H1 (cell line): ENCODE results near the gene RADIL. TPM values are rescaled to one million over a fixed set of nuclear protein-coding genes. Genes with fewer than 3 reads are reported as not detected.

Experiments used
- CTCF ChIA-PET: fragments of 300-600 bp; sonication (Branson Sonifier 250); formaldehyde crosslinking; loops from one replicate; lab custom pipeline; 2021; ENCODE audit not compliant: partially characterized antibody; lab: Charles Lee
- POLR2A ChIA-PET: fragments of 300-600 bp; sonication (Branson Sonifier 250); formaldehyde crosslinking; loops from one replicate; lab custom pipeline; 2021; ENCODE audit warnings: inconsistent platforms; ENCODE audit not compliant: partially characterized antibody; lab: Charles Lee
- DNase-seq, 2 experiments: peaks; one replicate each; pipeline versions ENCODE4 v3.0.0 to v3.0.0-alpha.2; 2010 to 2022; ENCODE audit warnings: low spot score in 2 of 2, low read depth in 1 of 2, mixed read lengths in 1 of 2
- FAIRE-seq: peaks from 2 replicates; lab custom pipeline; 2011; peaks lifted over from hg19 to GRCh38; lab: Jason Lieb, UNC
- H2AFZ ChIP-seq: 2 replicates; pipeline ENCODE4 v1.8.1; 2012; ENCODE audit warnings: low read length, inconsistent platforms
- H2AK5ac ChIP-seq: 2 replicates; pipeline ENCODE4 v1.6.1; 2013; ENCODE audit warnings: low read depth, low read length
- H2BK120ac ChIP-seq: replicated peaks from 2 replicates; pipeline ENCODE3; 2013; ENCODE audit warnings: low read depth, low read length, inconsistent platforms
- H2BK12ac ChIP-seq: 2 replicates; pipeline ENCODE4 v1.6.1; 2013; ENCODE audit warnings: low read depth, low read length
- H2BK15ac ChIP-seq: 2 replicates; pipeline ENCODE4 v1.6.1; 2013; ENCODE audit warnings: low read length
- H2BK20ac ChIP-seq: 2 replicates; pipeline ENCODE4 v1.6.1; 2013; ENCODE audit warnings: low read length
- H2BK5ac ChIP-seq: 2 replicates; pipeline ENCODE4 v1.6.1; 2013; ENCODE audit warnings: low read depth, low read length
- H3K14ac ChIP-seq: 2 replicates; pipeline ENCODE4 v1.6.1; 2013; ENCODE audit warnings: inconsistent platforms; ENCODE audit not compliant: insufficient read length
- H3K18ac ChIP-seq: 2 replicates; pipeline ENCODE4 v1.6.1; 2013; ENCODE audit warnings: low read length; ENCODE audit errors: extremely low read depth
- H3K23ac ChIP-seq: 2 replicates; pipeline ENCODE4 v1.6.1; 2013; ENCODE audit warnings: inconsistent platforms; ENCODE audit not compliant: insufficient read length
- H3K23me2 ChIP-seq: 2 replicates; pipeline ENCODE4 v1.6.1; 2013; ENCODE audit warnings: low read depth, low read length
- H3K27ac ChIP-seq: 2 replicates; pipeline ENCODE4 v1.6.1; 2011; ENCODE audit warnings: low read depth, low read length, inconsistent platforms
- H3K27me3 ChIP-seq, 4 experiments: replicated peaks in 1 of 4; 1 replicate in 1 of 4; 2 replicates in 3 of 4; pipeline versions ENCODE4 v1.6.1 to v1.8.1; 2011 to 2013; ENCODE audit warnings: low read length in 3 of 4, mild to moderate bottlenecking in 3 of 4, inconsistent platforms in 2 of 4, mixed read lengths in 2 of 4, moderate library complexity in 1 of 4; ENCODE audit not compliant: control insufficient read depth in 3 of 4, insufficient read depth in 3 of 4; ENCODE audit errors: extremely low read depth in 1 of 4
- H3K36me3 ChIP-seq, 4 experiments: 2 replicates each; pipeline versions ENCODE4 v1.6.1 to v1.8.1; 2011 to 2013; ENCODE audit warnings: mild to moderate bottlenecking in 4 of 4, low read length in 3 of 4, moderate library complexity in 2 of 4, control low read depth in 1 of 4, inconsistent platforms in 1 of 4; ENCODE audit not compliant: insufficient read depth in 4 of 4, control insufficient read depth in 2 of 4
- H3K4ac ChIP-seq: replicated peaks from 2 replicates; pipeline ENCODE3; 2013; ENCODE audit warnings: low read length, low read depth, mixed read lengths, inconsistent platforms; ENCODE audit not compliant: insufficient read length
- H3K4me1 ChIP-seq, 4 experiments: replicated peaks in 1 of 4; 1 replicate in 1 of 4; 2 replicates in 3 of 4; pipeline versions ENCODE4 v1.6.1 to v1.8.1; 2011 to 2013; ENCODE audit warnings: low read length in 3 of 4, inconsistent platforms in 2 of 4, mixed read lengths in 1 of 4; ENCODE audit not compliant: insufficient read depth in 4 of 4, control insufficient read depth in 3 of 4
- H3K4me2 ChIP-seq, 2 experiments: 2 replicates each; pipeline versions ENCODE4 v1.6.1 to v1.8.1; 2011 to 2013; ENCODE audit warnings: low read depth in 2 of 2, low read length in 2 of 2, control low read depth in 1 of 2, inconsistent platforms in 1 of 2, mild to moderate bottlenecking in 1 of 2; ENCODE audit not compliant: insufficient read depth in 1 of 2
- H3K4me3 ChIP-seq, 4 experiments: fragments of 200-600, 300-600 bp in 1 of 4; sonication (generic), shearing (Covaris generic), sonication (Bioruptor Twin) in 1 of 4; 2 replicates each; pipeline versions ENCODE4 v1.5.1 to v1.8.1; 2011 to 2016; ENCODE audit warnings: low read length in 4 of 4, low read depth in 3 of 4, control low read depth in 2 of 4, inconsistent platforms in 2 of 4, mild to moderate bottlenecking in 2 of 4, mixed read lengths in 1 of 4, moderate library complexity in 1 of 4; ENCODE audit not compliant: insufficient read depth in 2 of 4; ENCODE audit errors: extremely low read depth in 1 of 4
- H3K56ac ChIP-seq: replicated peaks from 2 replicates; pipeline ENCODE3; 2013; ENCODE audit warnings: low read depth, mild to moderate bottlenecking, mixed read lengths, low read length, inconsistent platforms; ENCODE audit not compliant: insufficient read length
- H3K79me1 ChIP-seq: 2 replicates; pipeline ENCODE4 v1.6.1; 2013; ENCODE audit warnings: low read depth, low read length, control low read depth
- H3K79me2 ChIP-seq, 2 experiments: 2 replicates each; pipeline versions ENCODE4 v1.6.1 to v1.8.1; 2012 to 2013; ENCODE audit warnings: low read length in 2 of 2, mild to moderate bottlenecking in 2 of 2, inconsistent platforms in 1 of 2; ENCODE audit not compliant: insufficient read depth in 2 of 2, control insufficient read depth in 1 of 2
- H3K9ac ChIP-seq, 4 experiments: replicated peaks in 1 of 4; 1 replicate in 1 of 4; 2 replicates in 3 of 4; pipeline versions ENCODE4 v1.6.1 to v1.8.1; 2011 to 2013; ENCODE audit warnings: low read depth in 3 of 4, low read length in 3 of 4, control low read depth in 2 of 4, mild to moderate bottlenecking in 2 of 4, moderate library complexity in 2 of 4, inconsistent platforms in 1 of 4; ENCODE audit errors: extremely low read depth in 1 of 4
- H3K9me3 ChIP-seq, 2 experiments: 2 replicates each; pipeline versions ENCODE4 v1.6.1 to v1.8.1; 2012 to 2013; ENCODE audit warnings: mild to moderate bottlenecking in 2 of 2, moderate library complexity in 2 of 2, control low read depth in 1 of 2, inconsistent platforms in 1 of 2, low read depth in 1 of 2, low read length in 1 of 2, mixed read lengths in 1 of 2; ENCODE audit not compliant: insufficient read depth in 2 of 2
- H4K20me1 ChIP-seq, 2 experiments: replicated peaks in 1 of 2; 2 replicates each; pipeline versions ENCODE3 to v1.8.1; 2011 to 2013; ENCODE audit warnings: inconsistent platforms in 2 of 2, low read length in 2 of 2, mild to moderate bottlenecking in 1 of 2; ENCODE audit not compliant: insufficient read depth in 2 of 2, control insufficient read depth in 1 of 2
- H4K5ac ChIP-seq: 2 replicates; pipeline ENCODE4 v1.6.1; 2013; ENCODE audit warnings: low read length, low read depth, mixed read lengths, inconsistent platforms; ENCODE audit not compliant: insufficient read length
- H4K8ac ChIP-seq: 2 replicates; pipeline ENCODE4 v1.8.0; 2013; ENCODE audit warnings: mild to moderate bottlenecking, moderate library complexity, low read length, inconsistent platforms; ENCODE audit not compliant: insufficient read depth; ENCODE audit errors: extremely low read depth
- H4K91ac ChIP-seq: replicated peaks from 2 replicates; pipeline ENCODE3; 2013; ENCODE audit warnings: low read length, mixed read lengths, inconsistent platforms; ENCODE audit not compliant: insufficient read length
- CTBP2 ChIP-seq: IDR thresholded peaks from 2 replicates; pipeline ENCODE4 v1.7.0; 2011; ENCODE audit warnings: borderline replicate concordance, mild to moderate bottlenecking, moderate library complexity, mixed read lengths, low read length; ENCODE audit not compliant: insufficient read depth, insufficient read length
- EGR1 ChIP-seq: IDR thresholded peaks from 2 replicates; pipeline ENCODE4 v1.6.1; 2011; ENCODE audit warnings: low read depth, low read length, borderline replicate concordance
- HDAC2 ChIP-seq, 2 experiments: fragments of 300-600 bp in 1 of 2; sonication (generic) in 1 of 2; IDR thresholded peaks; 2 replicates each; pipeline ENCODE4 v1.6.1; 2011 to 2012; ENCODE audit warnings: low read depth in 2 of 2, low read length in 2 of 2, mild to moderate bottlenecking in 2 of 2, moderate library complexity in 2 of 2, borderline replicate concordance in 1 of 2, inconsistent platforms in 1 of 2
- JUND ChIP-seq: IDR thresholded peaks from 2 replicates; pipeline ENCODE4 v1.6.1; 2011; ENCODE audit warnings: mild to moderate bottlenecking, improper control_type of control experiment, low read length
- KDM4A ChIP-seq: IDR thresholded peaks from one replicate; pipeline ENCODE4 v1.7.1; 2012; ENCODE audit warnings: low read depth, mild to moderate bottlenecking, moderate library complexity, low read length, inconsistent platforms; ENCODE audit not compliant: severe bottlenecking
- POLR2A ChIP-seq, 2 experiments: IDR thresholded peaks; 1 replicate in 1 of 2; 2 replicates in 1 of 2; pipeline ENCODE4 v1.6.1; 2011; ENCODE audit warnings: low read depth in 2 of 2, low read length in 2 of 2, mild to moderate bottlenecking in 2 of 2; ENCODE audit errors: control extremely low read depth in 1 of 2
- RFX5 ChIP-seq: IDR thresholded peaks from 2 replicates; pipeline ENCODE4 v1.6.1; 2011; ENCODE audit warnings: low read depth, low read length, improper control_type of control experiment, borderline replicate concordance
- TAF1 ChIP-seq: IDR thresholded peaks from 2 replicates; pipeline ENCODE4 v1.6.1; 2011; ENCODE audit warnings: mild to moderate bottlenecking, low read depth, low read length
- WGBS, 2 experiments: shearing (Covaris generic) in 1 of 2; methylation state at CpG; one replicate each; pipeline versions ENCODE4 v1.1.6 to v1.1.7; 2013 to 2015; ENCODE audit warnings: low lambda C conversion rate in 2 of 2, mixed read lengths in 2 of 2, inconsistent platforms in 1 of 2, low coverage in 1 of 2, missing lambda C conversion rate in 1 of 2; ENCODE audit not compliant: insufficient replicate concordance in 2 of 2, insufficient coverage in 1 of 2, insufficient read length in 1 of 2; ENCODE audit errors: extremely low coverage in 1 of 2, missing lambda C conversion rate in 1 of 2; 5-methylcytosine and 5-hydroxymethylcytosine counted together
- polyA plus RNA-seq, 7 experiments: library from polyadenylated mRNA; depleted of rRNA in 3 of 7; stranded (reverse) in 5 of 7; unstranded in 2 of 7; fragments of >200 nt in 5 of 7; fragments of 200-250 nt in 2 of 7; gene quantifications; 1 replicate in 5 of 7; 2 replicates in 1 of 7; 4 replicates in 1 of 7; pipeline versions ENCODE4 v1.2.1 to v1.2.3, GENCODE V29; 2011 to 2013; ENCODE audit warnings: missing spikeins in 2 of 7, mixed read lengths in 2 of 7
- total RNA-seq: library from RNA; stranded (reverse); fragmentation: NEBNext Ultra II Directional; extraction: Animal tissue kit (Norgen Biotek cat#: 25700); gene quantifications from 2 replicates; pipeline ENCODE4 v1.2.1, GENCODE V29; 2021

RADIL gene
- total and polyA plus RNA-seq, 2 of the 8 experiments (the other 6 are each of a cell fraction or from before 2014, with no cell fraction given) = 5.0 to 5.4 TPM

GRCh38 chr7:4808565-4808964 lies 75.0 kb downstream of the RADIL start:
- H3K9ac ChIP-seq = no peak overlapping the region
- no peak for DNase-seq
- no peaks in the 10 kb centered on the region for H3K23me2 ChIP-seq
- no peak overlapping the region for H4K5ac ChIP-seq
- H3K23ac ChIP-seq = no peak overlapping the region
- H2AK5ac ChIP-seq = no peak overlapping the region
- no peak overlapping the region for H2BK12ac ChIP-seq
- ChIA-PET POLR2A (interaction anchor here (0.6 kb wide), 1 partner anchor 278 kb away, joined by 4 read pairs; no protein-coding TSS in a partner anchor), CTCF (interaction anchor here (1.1 to 2.2 kb wide), 2 partner anchors 10 to 17 kb away, joined by 7 read pairs; no protein-coding TSS in a partner anchor)
- H3K79me2 ChIP-seq = no peaks in the 10 kb centered on the region
- H3K36me3 ChIP-seq = no peaks in the 10 kb centered on the region
- no peak overlapping the region for H3K4ac ChIP-seq
- H2BK120ac ChIP-seq = no peak overlapping the region
- no peaks in the 10 kb centered on the region for H3K79me1 ChIP-seq
- no peak overlapping the region for H3K56ac ChIP-seq
- H2BK15ac ChIP-seq = no peak overlapping the region
- H2BK20ac ChIP-seq = no peak overlapping the region
- no peak overlapping the region for H3K4me2 ChIP-seq
- H3K27me3 ChIP-seq = no peaks in the 10 kb centered on the region
- 70% methylated on average over 2 of the region's 37 CpGs; no CpG with 5 or more reads in 1 of the 2 experiments for WGBS, 2 experiments
- H2AFZ ChIP-seq = no peak overlapping the region
- H4K91ac ChIP-seq = no peak overlapping the region
- TF ChIP-seq RFX5 (no peak), CTBP2 (no peak), POLR2A (IDR thresholded peaks at IDR 0.05; ENCODE audit: control extremely low read depth in 1 of 2, low read depth in 2 of 2, low read length in 2 of 2) (no peak), HDAC2 (IDR thresholded peaks at IDR 0.05; ENCODE audit: borderline replicate concordance in 1 of 2, low read depth in 2 of 2, low read length in 2 of 2) (no peak), TAF1 (no peak), KDM4A (no peak), EGR1 (no peak), JUND (no peak)
- no peak overlapping the region for H3K14ac ChIP-seq
- FAIRE-seq = no peak
- H3K4me1 ChIP-seq = peaks cover 0 to 7% (median 1%) of the 10 kb centered on the region in 4 experiments; a peak in 1 of 7 replicates
- no peak overlapping the region for H3K4me3 ChIP-seq
- H3K18ac ChIP-seq = no peak overlapping the region
- H3K27ac ChIP-seq = no peak overlapping the region
- H4K20me1 ChIP-seq = no peaks in the 10 kb centered on the region
- H2BK5ac ChIP-seq = no peak overlapping the region
- no peak overlapping the region for H4K8ac ChIP-seq
- H3K9me3 ChIP-seq = no peaks in the 10 kb centered on the region
